Caco-2 (cell line): ENCODE data around the gene SEC14L5. TPM values are rescaled to one million over a fixed set of nuclear protein-coding genes. Genes with fewer than 3 reads are reported as not detected.

ENCODE experiments used
- BruUV-seq: library from RNA; stranded (reverse); fragments of 400-500 nt; replicated peaks from 2 replicates; lab custom pipeline; 2021; lab: Mats Ljungman, UMichigan
- CTCF ChIA-PET: fragments of 300-600 bp; sonication (Branson Sonifier 250); formaldehyde crosslinking; loops from one replicate; lab custom pipeline; 2022; ENCODE audit warnings: antibody characterized with exemption; lab: Charles Lee
- POLR2A ChIA-PET: fragments of 300-600 bp; sonication (Branson Sonifier 250); formaldehyde crosslinking; loops from one replicate; lab custom pipeline; 2022; ENCODE audit warnings: antibody characterized with exemption; lab: Charles Lee
- DNase-seq, 2 experiments: peaks; one replicate each; pipeline versions ENCODE4 v3.0.0 to v3.0.0-alpha.2; 2020 to 2022
- H3K27me3 ChIP-seq: replicated peaks from 2 replicates; pipeline ENCODE4 v1.6.0; 2011; ENCODE audit warnings: low read length; ENCODE audit not compliant: control insufficient read depth, insufficient read depth
- H3K36me3 ChIP-seq: 2 replicates; pipeline ENCODE4 v1.5.1; 2011; ENCODE audit warnings: low read length; ENCODE audit not compliant: control insufficient read depth, insufficient read depth
- H3K4me1 ChIP-seq: fragments of 250-450 bp; sonication (Bioruptor Pico); 2 replicates; pipeline ENCODE4 v1.5.1; 2020; ENCODE audit warnings: mild to moderate bottlenecking
- H3K4me3 ChIP-seq: 2 replicates; pipeline ENCODE4 v1.5.1; 2011; ENCODE audit warnings: low read depth, mild to moderate bottlenecking, control low read depth, low read length
- H3K9me3 ChIP-seq: fragments of 250-450 bp; sonication (Bioruptor Pico); 2 replicates; pipeline ENCODE4 v1.5.1; 2020; ENCODE audit warnings: mild to moderate bottlenecking, moderate library complexity
- H3K27ac Mint-ChIP-seq: one replicate; pipeline ENCODE4 v1.8.0; 2022; ENCODE audit warnings: mixed read lengths; ENCODE audit not compliant: unreplicated experiment
- H3K27me3 Mint-ChIP-seq: one replicate; pipeline ENCODE4 v1.8.0; 2022; ENCODE audit warnings: mixed read lengths; ENCODE audit not compliant: insufficient read depth, unreplicated experiment
- H3K36me3 Mint-ChIP-seq: one replicate; pipeline ENCODE4 v1.8.0; 2022; ENCODE audit warnings: mild to moderate bottlenecking, mixed read lengths; ENCODE audit not compliant: insufficient read depth, unreplicated experiment
- H3K4me1 Mint-ChIP-seq: one replicate; pipeline ENCODE4 v1.8.0; 2022; ENCODE audit warnings: low read depth, mixed read lengths; ENCODE audit not compliant: unreplicated experiment
- H3K4me3 Mint-ChIP-seq: one replicate; pipeline ENCODE4 v1.8.0; 2022; ENCODE audit warnings: mild to moderate bottlenecking, moderate library complexity, mixed read lengths; ENCODE audit not compliant: unreplicated experiment
- H3K9me3 Mint-ChIP-seq: one replicate; pipeline ENCODE4 v1.8.0; 2022; ENCODE audit warnings: mixed read lengths; ENCODE audit not compliant: unreplicated experiment
- CTCF ChIP-seq, 2 experiments: fragments of 200-600 bp in 1 of 2; IDR thresholded peaks; 1 replicate in 1 of 2; 2 replicates in 1 of 2; pipeline versions ENCODE4 v1.5.1 to v1.8.0; 2011 to 2022; ENCODE audit warnings: antibody characterized with exemption in 1 of 2, control low read depth in 1 of 2, inconsistent platforms in 1 of 2, low read depth in 1 of 2, low read length in 1 of 2, mild to moderate bottlenecking in 1 of 2, moderate library complexity in 1 of 2; ENCODE audit not compliant: insufficient read depth in 1 of 2, severe bottlenecking in 1 of 2, unreplicated experiment in 1 of 2
- intact Hi-C: fragments of 100-400 bp; cut with micrococcal nuclease; formaldehyde crosslinking; loops from one replicate; pipeline ENCODE4 v1.10.0; 2022; ENCODE audit not compliant: unreplicated experiment
- total RNA-seq: library from RNA; stranded (reverse); gene quantifications from 2 replicates; pipeline ENCODE4 v1.2.3, GENCODE V29; 2022

SEC14L5 gene
- total RNA-seq, 1 experiment from 2014 or later, result 0.14 TPM

- Histone ChIP-seq H3K4me1 (peaks cover 16% of the 10 kb centered on the region; the same call in 1 of the 2 replicates), H3K9me3 (no peaks in the 10 kb centered on the region), H3K36me3 (no peaks in the 10 kb centered on the region), H3K27me3 (no peaks in the 10 kb centered on the region), H3K4me3 (no peak overlapping the region)
- H3K9me3 Mint-ChIP-seq, result no peaks in the 10 kb centered on the region
- H3K4me3 Mint-ChIP-seq, result no peak overlapping the region
- H3K27me3 Mint-ChIP-seq, result no peaks in the 10 kb centered on the region
- BruUV-seq, result no TSS peak
- no peak for TF ChIP-seq CTCF (IDR thresholded peaks at IDR 0.05; ENCODE audit: insufficient read depth in 1 of 2, low read depth in 1 of 2, low read length in 1 of 2, severe bottlenecking in 1 of 2, unreplicated experiment in 1 of 2)
- intact Hi-C loops, result no loop called here
- H3K27ac Mint-ChIP-seq, result no peak overlapping the region
- CTCF ChIA-PET, result no interaction called here
- H3K4me1 Mint-ChIP-seq, result peaks cover 14% of the 10 kb centered on the region
- POLR2A ChIA-PET, result interaction anchor here (0.9 kb wide), 1 partner anchor 77 kb away, joined by 3 read pairs; no protein-coding TSS in a partner anchor
- DNase-seq, result no peak
- H3K36me3 Mint-ChIP-seq, result peaks cover 33% of the 10 kb centered on the region
Observed at GRCh38 chr16:4910828-4911227, 47.3 kb upstream of the SEC14L5 start.

GRCh38 chr16:4911970-4912386 is 46.2 kb upstream of the SEC14L5 start:
- H3K4me1 Mint-ChIP-seq, result peaks cover 14% of the 10 kb centered on the region
- no peak overlapping the region for H3K4me3 ChIP-seq
- BruUV-seq, result no TSS peak
- intact Hi-C loops, result no loop called here
- no peaks in the 10 kb centered on the region for H3K27me3 ChIP-seq
- H3K4me1 ChIP-seq, result peaks cover 19% of the 10 kb centered on the region; the same call in 1 of the 2 replicates
- H3K36me3 Mint-ChIP-seq, result peaks cover 34% of the 10 kb centered on the region
- ChIA-PET POLR2A (interaction anchor here (0.5 to 0.8 kb wide), 2 partner anchors 24 to 43 kb away, joined by 3 to 5 read pairs; no protein-coding TSS in a partner anchor), CTCF (no interaction called here)
- no peak for TF ChIP-seq CTCF (IDR thresholded peaks at IDR 0.05; ENCODE audit: insufficient read depth in 1 of 2, low read depth in 1 of 2, low read length in 1 of 2, severe bottlenecking in 1 of 2, unreplicated experiment in 1 of 2)
- peak in 1 of 2 experiments; percentile 40 for DNase-seq
- H3K36me3 ChIP-seq, result no peaks in the 10 kb centered on the region
- H3K27me3 Mint-ChIP-seq, result no peaks in the 10 kb centered on the region
- H3K27ac Mint-ChIP-seq, result peak overlapping the region; percentile 70
- no peaks in the 10 kb centered on the region for H3K9me3 ChIP-seq
- H3K4me3 Mint-ChIP-seq, result no peak overlapping the region
- H3K9me3 Mint-ChIP-seq, result no peaks in the 10 kb centered on the region

GRCh38 chr16:4913130-4913773 is 44.9 kb upstream of the SEC14L5 start:
- ChIA-PET CTCF (no interaction called here), POLR2A (interaction anchor here (0.6 kb wide), 1 partner anchor 54 kb away, joined by 3 read pairs; no protein-coding TSS in a partner anchor)
- TF ChIP-seq CTCF (IDR thresholded peaks at IDR 0.05; ENCODE audit: insufficient read depth in 1 of 2, low read depth in 1 of 2, low read length in 1 of 2, severe bottlenecking in 1 of 2, unreplicated experiment in 1 of 2), result no peak
- Mint-ChIP-seq H3K27me3 (no peaks in the 10 kb centered on the region), H3K36me3 (peaks cover 39% of the 10 kb centered on the region), H3K4me1 (peaks cover 14% of the 10 kb centered on the region), H3K9me3 (no peaks in the 10 kb centered on the region), H3K27ac (peak overlapping the region; percentile 70), H3K4me3 (no peak overlapping the region)
- Histone ChIP-seq H3K4me3 (no peak overlapping the region), H3K36me3 (no peaks in the 10 kb centered on the region), H3K9me3 (no peaks in the 10 kb centered on the region), H3K4me1 (peaks cover 28% of the 10 kb centered on the region), H3K27me3 (no peaks in the 10 kb centered on the region)
- DNase-seq, result no peak
- BruUV-seq, result no TSS peak
- intact Hi-C loops, result no loop called here
